HUDEP-2 (cell line): ENCODE results near the gene PLEKHJ1.

Source experiments
- DNase-seq, 76 experiments: peaks; one replicate each; lab custom pipeline; 2025; ENCODE audit not compliant: unreplicated experiment in 76 of 76; lab: John Stamatoyannopoulos, UW

Gene PLEKHJ1

DNA sequence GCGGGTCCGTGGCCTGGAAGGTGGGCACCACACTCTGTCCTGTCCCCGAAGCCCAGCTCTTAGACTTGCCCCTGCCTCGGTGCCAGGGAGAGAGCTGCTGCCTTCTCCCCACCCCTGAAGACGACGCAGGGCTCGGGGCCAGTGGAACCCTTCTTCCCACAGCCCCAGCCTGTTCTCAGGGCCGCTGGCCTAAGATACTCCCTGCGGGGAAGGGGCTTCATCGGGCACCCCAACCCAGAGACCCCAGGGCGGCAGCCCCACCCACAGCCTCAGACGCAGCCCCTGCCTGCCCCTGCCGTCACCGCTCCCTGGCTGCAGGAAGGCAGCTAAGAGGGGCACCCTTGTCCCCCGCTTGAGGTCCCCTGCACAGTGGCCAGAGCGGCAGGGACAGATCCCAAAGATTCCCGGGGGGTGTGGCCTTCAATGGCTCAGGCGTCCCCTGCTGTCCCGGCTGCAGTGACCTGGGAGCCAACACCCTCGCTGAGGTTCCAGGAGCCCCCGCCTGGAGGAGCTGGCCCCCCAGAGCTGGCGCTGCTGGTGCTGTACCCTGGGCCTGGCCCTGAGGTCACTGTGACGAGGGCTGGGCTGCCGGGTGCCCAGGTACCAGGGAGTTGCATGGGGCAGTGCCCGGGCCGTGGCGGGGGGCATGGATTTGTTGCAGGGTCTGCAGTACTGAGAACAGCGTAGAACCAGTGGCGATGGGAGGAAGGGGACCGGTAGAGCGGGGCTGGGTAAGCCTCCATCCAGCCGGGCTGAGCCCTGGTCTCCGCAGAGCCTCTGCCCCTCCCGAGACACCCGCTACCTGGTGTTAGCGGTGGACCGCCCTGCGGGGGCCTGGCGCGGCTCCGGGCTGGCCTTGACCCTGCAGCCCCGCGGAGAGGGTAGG, 14.0 kb upstream of the PLEKHJ1 start:
- peak in 1 of 76 experiments; percentile 26 for DNase-seq

DNA sequence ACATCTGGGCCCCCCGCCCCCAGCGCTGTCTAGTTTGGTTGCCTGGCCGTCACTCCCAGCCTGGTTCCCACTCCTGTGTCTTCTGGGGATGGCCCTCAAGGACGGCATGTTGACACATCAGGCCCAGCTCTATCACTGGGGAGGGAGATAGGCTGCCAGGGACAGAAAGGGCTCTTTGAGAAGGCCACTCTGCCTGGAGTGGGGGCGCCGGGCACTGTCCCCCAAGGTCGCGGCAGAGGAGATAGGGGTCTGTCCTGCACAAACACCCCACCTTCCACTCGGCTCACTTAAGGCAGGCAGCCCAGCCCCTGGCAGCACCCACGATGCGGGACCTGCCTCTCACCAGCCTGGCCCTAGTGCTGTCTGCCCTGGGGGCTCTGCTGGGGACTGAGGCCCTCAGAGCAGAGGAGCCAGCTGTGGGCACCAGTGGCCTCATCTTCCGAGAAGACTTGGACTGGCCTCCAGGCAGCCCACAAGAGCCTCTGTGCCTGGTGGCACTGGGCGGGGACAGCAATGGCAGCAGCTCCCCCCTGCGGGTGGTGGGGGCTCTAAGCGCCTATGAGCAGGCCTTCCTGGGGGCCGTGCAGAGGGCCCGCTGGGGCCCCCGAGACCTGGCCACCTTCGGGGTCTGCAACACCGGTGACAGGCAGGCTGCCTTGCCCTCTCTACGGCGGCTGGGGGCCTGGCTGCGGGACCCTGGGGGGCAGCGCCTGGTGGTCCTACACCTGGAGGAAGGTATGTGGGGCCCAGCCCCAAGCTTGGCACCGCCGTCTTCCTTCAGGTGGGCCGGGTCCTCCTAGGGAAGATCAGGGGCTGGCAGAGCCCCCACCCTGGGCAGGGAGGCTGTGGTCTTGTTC, 13.1 kb upstream of the PLEKHJ1 start, which contains the start of gene AMH:
Gene AMH (plus strand): TSS at position 314 of the 857 bp plus-strand sequence. CDS start 10 bp downstream, at position 324.
- DNase-seq, result no peak

DNA sequence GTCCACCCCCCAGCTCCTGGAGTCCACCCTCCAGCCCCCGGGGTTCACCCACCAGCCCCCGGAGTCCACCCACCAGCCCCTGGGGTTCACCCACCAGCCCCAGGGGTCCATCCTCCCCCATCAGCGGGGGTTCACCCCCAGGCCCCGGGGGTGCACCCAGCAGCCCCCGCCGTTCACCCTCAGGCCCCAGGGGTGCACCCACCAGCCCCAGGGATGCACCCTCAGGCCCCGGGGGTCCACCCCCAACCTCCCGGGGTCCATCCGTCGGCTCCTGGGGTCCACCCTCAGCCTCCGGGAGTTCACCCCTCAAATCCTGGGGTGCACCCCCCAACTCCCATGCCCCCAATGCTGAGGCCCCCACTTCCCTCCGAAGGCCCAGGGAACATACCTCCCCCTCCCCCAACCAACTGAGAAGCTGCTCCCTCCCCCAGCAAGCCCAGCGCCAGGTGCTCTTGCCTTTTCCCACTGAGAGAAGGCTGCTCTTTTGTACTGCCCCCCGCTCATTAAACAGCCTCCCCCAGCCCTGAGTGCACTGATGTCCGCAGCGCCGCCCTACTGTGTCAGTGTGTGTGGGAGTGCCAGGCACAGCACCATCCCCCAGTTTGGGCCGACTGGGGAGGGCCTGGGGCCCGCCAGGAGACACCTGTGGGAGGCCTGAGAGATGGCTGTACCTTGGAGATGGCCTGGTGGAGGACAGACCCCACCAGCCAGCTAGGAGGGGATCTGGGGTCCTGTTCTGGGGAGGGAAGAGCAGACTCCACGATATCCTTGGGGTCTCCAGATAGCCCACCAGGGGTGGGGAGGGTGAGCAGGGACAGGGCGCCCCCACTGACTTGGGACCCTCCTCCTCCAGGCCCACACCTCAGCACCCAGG, 12.2 kb upstream of the PLEKHJ1 start:
- DNase-seq, result no peak

DNA sequence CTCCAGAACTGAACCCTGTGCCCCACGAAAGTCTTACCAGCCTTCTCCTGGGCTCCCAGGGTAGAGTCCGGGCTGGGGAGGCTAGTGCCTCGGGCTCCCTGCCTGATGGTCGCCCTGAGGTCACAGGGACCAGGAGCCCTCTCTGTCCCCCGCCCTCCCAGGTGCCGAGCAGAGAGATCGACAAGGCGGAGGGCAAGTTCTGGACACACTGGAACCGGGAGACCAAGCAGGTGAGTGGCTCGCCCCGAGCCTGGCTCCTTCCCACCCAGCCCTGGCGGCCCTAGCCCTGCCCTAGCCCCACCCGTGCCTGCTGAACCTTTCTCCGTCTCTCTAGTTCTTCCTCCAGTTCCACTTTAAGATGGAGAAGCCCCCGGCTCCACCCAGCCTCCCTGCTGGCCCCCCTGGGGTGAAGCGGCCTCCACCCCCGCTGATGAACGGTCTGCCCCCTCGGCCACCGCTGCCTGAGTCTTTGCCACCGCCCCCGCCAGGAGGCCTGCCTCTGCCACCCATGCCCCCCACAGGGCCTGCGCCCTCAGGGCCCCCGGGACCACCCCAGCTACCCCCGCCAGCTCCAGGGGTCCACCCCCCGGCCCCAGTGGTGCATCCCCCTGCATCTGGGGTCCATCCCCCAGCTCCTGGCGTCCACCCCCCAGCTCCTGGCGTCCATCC, 11.4 kb upstream of the PLEKHJ1 start:
- no peak for DNase-seq

DNA sequence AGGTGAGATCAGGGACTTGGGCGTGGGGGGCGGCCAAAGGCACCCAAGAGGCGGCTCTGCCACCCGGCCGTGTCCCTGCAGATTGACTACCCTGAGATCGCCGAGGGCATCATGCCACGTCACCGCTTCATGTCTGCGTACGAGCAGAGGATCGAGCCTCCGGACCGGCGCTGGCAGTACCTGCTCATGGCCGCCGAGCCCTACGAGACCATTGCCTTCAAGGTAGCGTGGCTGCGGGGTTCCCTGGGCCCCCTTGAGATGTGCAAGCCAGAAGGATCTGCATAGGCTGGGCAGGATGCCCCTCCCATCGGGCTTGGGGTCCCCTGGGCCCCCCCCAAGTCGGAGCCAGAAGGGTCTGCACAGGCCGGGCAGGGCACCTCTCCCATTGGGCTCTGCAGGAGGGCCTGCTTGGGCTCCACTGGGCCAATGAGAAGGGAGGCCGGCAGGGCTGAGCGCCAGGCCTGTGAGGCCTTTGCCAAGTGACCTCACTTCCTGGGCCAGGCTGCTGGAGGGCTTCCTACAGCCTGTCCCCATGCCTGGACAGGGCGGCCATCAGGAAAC, 10.8 kb upstream of the PLEKHJ1 start:
- DNase-seq, result peak in 26 of 76 experiments; percentile 9 to 77 (median 34)

DNA sequence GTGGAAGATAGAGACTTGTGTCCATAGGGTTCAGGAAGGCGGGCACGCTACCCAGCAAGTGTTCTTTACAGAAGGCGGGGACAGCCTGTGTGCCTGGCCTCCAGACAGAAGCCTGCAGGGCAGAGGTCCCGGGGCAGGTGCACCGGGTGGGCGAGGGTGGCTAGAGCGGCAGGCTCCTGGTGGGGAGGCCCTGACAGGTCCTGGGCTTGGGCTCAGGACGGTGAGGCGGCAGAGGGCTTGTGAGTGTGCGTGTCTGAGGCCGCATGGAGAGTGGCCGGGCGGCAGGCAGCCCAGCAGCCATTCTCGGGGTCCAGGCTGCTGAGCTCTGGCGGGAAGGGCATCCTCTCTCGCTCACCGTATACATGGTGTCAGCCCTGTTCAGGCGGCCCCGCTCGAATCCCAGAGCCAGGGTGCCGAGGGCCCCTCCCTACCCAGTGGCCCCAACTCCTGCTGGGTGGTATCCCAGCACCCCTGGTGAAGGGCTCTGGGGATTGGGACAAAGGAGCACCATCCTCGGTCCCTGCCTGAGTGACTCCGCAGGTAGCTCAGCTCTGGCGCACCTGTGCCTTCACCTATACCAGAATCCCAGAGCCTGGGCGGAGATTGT, 10.0 kb upstream of the PLEKHJ1 start:
- DNase-seq, result no peak

DNA sequence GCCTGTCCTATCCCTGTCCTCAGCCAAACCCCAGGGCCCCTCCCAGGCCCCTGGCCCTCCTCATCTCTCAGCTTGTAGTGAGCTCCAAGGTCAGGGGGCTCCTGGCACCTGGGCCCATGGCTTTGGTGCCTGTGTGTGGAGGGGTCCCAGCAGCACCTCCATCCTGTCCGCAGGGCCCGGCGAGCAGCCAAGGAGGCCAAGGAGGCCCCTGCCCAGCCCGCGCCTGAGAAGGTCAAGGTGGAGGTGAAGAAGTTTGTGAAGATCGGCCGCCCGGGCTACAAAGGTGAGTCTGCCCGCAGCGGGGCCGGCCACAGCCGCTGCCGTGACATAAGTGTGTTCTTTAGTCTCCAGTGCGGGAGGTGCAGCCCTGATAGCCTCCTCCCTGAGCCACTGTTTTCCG, 9.1 kb upstream of the PLEKHJ1 start:
- DNase-seq, result no peak

DNA sequence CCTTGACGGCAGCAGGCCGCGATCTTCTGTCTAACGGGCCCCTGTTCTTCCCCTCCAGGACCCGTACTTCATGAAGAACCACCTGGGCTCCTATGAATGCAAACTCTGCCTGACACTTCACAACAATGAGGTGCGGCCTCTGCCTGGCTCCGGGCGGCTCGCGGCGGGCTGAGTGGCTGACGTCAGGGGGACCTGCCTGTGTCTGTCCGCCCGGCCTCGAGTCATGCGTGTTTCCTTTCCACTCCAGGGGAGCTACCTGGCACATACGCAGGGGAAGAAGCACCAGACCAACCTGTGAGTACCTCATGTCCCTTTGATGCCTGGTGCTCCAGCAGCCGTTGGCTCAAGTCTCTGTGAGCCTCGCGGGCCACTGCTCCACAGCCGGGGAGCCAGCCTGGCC, 8.4 kb upstream of the PLEKHJ1 start:
- DNase-seq, result no peak

DNA sequence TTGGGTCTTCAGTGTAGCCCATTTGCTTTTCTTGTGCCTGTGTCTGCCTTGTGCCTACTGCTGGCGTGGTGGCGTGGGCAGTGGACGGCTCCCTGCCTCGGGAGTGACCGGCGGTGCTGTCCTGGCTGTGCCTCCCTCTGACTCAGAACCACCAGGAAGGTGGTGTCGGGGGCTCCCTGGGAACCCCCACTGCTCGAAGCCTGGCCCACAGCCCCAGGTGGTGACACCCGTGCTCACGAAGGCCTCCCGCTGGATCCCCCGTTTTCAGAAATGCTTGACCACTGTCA, 7.9 kb upstream of the PLEKHJ1 start:
- no peak for DNase-seq

DNA sequence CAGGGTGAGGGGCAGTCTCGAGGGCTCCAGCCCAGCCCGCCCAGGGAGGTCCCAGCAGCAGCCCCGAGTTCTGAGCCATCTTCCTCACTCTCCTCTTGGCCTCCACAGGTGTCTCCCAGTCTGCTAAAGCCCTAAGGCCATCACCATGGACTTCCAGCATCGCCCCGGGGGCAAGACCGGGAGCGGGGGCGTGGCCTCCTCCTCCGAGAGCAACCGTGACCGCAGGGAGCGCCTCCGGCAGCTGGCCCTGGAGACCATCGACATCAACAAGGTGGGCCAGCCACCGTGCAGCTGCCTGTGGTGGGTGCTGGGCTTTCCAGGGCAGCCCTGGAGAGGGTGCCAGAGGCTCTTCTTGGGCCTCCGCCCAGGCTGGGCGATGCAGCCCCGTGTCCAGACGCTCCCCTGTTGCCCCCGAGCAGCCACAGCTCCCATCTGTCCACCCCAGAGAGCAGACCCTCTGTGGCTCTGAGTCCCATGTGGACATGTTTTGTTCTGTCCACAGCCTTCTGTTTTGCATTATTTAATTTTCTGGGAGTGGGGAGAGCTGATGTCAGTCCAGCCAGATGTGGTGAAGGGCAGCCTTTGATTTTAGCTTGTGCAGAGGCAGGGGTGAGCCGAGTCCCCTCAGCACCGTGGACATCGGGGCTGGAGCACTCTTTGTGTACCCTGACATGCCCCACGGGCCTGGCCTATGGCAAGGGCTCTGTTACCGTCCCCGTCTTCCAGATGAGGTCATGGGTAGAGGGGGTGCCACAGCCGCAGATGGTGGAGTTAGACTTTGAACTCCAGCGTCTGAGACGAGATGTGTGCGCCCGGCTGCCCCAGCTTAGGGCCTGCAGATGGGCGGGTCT, 7.4 kb upstream of the PLEKHJ1 start:
- no peak for DNase-seq

DNA sequence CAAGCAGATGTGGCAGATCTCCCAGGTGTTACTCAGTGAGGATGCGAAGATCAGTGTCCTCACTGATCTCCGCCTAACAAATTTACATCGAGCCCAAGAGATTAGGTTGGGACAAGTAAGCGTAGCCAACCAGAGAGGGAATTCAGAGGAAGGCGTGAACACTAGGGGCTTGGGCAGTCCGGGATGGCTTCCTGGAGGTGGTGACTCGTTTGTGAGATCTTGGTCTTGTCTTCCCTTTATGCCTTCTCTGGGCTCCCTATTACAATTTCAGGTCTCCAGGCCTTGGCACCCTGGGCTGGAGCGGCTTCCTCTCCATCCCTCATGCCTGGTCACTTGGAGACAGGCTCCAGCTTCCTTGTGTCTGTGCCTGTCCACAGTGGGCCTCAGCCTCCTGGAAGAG, 6.7 kb upstream of the PLEKHJ1 start:
- DNase-seq, result no peak

DNA sequence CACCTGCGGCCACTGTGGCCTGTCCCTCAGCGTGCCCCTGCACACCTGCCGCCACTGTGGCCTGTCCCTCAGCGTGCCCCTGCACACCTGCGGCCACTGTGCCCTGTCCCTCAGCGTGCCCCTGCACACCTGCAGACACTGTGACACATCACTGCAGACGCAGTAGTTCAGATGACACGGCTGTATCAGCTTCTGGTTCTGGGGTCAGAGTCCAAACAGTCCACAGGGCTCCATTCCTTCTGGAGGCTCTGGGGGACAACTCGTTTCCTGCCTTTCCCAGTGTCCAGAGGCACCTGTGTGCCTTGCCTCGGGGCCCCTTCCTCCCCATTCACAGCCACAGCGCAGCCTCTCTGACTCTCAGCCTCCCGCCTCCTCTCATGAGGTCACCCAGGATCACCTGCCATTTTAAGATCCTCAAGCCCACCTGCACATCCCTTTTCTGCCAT, 6.0 kb upstream of the PLEKHJ1 start:
- no peak for DNase-seq

DNA sequence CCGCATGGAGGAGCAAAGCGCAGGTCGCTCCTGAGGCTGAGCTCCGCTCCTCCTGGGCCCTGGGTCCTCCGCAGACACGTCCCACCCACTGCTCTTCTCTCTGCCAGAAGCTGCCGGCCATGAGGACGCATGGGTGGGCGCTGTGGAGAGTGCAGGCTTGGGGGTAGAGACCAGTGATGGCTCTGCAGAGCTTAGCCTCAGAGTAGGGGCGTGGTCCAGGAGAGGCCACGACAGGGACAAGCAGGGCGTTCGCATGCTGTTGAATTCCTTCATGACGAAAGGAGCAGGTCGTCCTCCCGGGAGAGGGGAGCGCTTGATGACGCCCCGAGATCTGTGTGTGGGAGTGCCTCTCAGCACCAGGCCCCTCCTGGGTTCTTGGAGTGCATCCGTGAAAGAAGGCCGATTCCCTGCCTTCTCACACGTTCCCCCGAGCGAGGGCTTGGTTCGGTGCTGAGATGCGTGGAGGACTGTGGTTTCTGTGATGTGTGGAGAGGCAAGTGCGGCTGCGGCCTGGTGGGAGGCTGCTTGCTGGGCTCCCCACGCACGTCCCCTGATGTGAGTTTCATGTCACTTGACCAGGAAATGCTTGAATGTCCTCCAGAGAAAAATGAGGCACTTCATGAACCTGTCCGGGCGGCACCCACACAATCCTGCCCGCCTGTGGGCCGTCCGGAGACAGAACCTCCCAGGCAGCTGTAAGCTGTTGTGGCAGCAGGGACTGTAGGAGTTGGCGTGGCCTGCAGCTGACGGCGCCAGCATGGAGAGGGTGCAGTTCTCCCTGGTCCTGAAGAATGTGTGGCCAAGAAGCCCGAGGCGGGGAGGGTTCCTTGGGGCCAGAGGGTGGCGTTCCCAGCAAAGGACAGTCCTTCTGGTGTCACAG, 5.0 kb upstream of the PLEKHJ1 start:
- no peak for DNase-seq

DNA sequence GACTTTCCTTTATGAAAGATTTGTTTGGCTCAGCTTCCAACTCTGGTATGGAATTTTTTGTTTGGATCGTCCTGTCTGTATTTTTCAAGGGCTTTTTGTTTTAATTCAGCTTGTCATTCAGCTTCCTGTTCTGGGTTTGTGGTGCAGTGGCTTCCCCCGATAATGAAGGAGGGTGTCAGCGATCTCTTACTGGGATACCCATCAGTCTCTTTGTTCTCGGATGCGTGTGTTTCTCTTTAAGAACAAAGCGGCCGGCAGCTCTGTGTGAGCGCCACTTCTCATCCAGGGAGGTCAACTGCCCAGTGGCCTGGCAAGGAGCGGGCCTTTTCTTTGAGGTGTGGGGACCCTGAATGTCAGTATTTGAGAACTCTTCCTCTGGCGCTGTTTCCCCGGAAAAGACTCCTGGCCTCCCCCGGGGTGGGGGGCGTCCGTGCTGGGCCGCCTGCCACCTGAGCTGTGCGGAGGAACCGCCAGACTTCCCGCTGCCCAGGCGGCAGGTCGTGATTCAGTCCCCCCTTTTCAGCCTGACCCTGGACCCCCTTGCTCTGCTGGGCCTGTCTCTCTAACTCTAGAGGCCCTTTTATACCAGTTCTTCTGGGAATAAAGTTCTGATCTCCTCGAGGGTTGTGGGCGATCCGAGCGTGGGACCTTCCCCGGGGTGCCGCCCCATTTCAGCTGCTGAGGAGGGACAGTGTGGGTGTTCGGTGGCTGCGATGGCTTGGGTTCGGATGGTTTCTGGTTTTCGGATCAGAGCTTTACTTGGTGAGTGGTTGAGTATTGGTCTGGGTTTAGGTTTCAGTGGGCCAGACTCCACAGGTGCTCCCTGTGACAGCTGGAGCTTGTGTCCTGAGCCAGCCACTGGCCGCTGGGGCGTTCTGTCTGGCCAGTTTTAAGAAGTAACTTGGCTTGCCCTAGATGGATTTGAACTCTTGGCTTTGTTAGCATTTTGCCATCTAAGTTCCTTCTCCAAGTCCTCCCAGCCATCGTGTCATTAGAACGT, 3.9 kb upstream of the PLEKHJ1 start:
- peak in 23 of 76 experiments; percentile 17 to 65 (median 32) for DNase-seq

DNA sequence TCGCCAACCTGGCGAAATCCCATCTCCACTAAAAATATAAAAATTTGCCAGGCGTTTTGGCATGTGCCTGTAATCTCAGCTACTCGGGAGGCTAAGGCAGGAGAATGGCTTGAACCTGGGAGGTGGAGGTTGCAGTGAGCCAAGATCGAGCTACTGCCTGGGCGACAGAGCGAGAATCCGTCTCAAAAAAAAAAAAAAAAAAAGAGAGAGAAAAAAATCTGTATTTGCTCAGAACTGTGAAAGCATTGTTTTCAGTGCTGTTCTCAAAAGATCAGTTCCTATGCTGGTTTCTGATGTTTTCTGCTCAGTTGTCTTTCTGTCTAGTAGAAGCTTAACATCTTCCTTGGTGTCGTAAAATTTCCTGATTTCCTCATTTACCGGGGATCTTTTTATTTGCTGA, 3.0 kb upstream of the PLEKHJ1 start:
- no peak for DNase-seq

DNA sequence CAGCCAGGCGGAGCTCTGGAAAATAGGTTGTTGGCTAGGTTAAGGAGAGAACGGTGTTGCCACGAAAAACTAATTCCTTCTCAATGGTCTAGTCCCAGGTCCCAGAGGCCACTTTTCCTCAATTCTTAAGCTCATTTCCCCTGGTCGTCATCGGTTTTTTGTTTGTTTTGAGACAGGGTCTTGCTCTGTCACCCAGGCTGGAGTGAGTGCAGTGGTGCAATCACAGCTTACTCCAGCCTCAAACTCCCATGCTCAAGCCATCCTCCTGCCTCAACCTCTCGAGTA, 1.7 kb upstream of the PLEKHJ1 start:
- no peak for DNase-seq
